Parathyroid adenoma (tissue), 2 donors: ENCODE data around the gene EIF5AL1.

Source experiments
- H2AFZ ChIP-seq: fragments of 300-600 bp; sonication (generic); one replicate; pipeline ENCODE4 v1.7.0; 2017; ENCODE audit warnings: antibody characterized with exemption, mild to moderate bottlenecking
- H3K27ac ChIP-seq: fragments of 300-600 bp; sonication (generic); one replicate; pipeline ENCODE4 v1.7.0; 2017
- H3K27me3 ChIP-seq: fragments of 300-600 bp; sonication (generic); one replicate; pipeline ENCODE4 v1.7.0; 2017; ENCODE audit warnings: low read length; ENCODE audit not compliant: control insufficient read depth, insufficient read depth
- H3K36me3 ChIP-seq: fragments of 300-600 bp; sonication (generic); one replicate; pipeline ENCODE4 v1.7.0; 2017; ENCODE audit warnings: low read length; ENCODE audit not compliant: control insufficient read depth, insufficient read depth
- H3K4me1 ChIP-seq: fragments of 300-600 bp; sonication (generic); one replicate; pipeline ENCODE4 v1.7.0; 2017; ENCODE audit warnings: control low read depth
- H3K4me2 ChIP-seq: fragments of 300-600 bp; sonication (generic); one replicate; pipeline ENCODE4 v1.7.0; 2017; ENCODE audit warnings: low read length
- H3K4me3 ChIP-seq: fragments of 300-600 bp; sonication (generic); one replicate; pipeline ENCODE4 v1.7.0; 2017; ENCODE audit warnings: low read depth, low read length
- H3K79me2 ChIP-seq: fragments of 300-600 bp; sonication (generic); one replicate; pipeline ENCODE4 v1.7.0; 2017; ENCODE audit warnings: control low read depth
- H3K9ac ChIP-seq: fragments of 300-600 bp; sonication (generic); one replicate; pipeline ENCODE4 v1.7.0; 2017; ENCODE audit warnings: mild to moderate bottlenecking
- H3K9me3 ChIP-seq: fragments of 300-600 bp; sonication (generic); one replicate; pipeline ENCODE4 v1.7.0; 2017; ENCODE audit warnings: low read length; ENCODE audit not compliant: control insufficient read depth
- TF ChIP-seq, protein P1 (sequence below): fragments of 300-600 bp; sonication (generic); IDR thresholded peaks from one replicate; pipeline ENCODE4 v1.7.0; 2017; ENCODE audit warnings: antibody characterized with exemption, mild to moderate bottlenecking
- donor health status: primary hyperparathyroidism.

Gene EIF5AL1

DNA sequence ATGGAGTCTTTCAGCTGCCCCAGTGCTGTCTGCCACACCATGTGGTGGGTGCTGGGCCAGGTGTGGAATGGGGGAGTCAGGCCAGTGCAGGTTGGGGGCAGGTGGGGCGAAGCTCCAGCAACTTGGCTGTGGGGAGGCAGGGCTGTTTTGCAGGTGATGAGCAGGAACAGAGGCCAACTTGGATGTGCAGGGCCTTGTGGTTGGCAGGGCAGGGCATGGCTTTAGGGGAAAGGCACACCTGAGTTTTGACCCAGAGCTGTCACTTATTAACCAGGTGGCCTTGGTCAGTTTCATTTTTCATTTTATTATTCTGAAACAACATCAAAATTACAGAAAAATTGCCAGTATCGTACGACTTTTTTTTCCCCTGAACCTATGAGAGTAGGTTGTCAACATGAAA is 48.9 kb downstream of the EIF5AL1 start:
- TF ChIP-seq, protein P1, sequence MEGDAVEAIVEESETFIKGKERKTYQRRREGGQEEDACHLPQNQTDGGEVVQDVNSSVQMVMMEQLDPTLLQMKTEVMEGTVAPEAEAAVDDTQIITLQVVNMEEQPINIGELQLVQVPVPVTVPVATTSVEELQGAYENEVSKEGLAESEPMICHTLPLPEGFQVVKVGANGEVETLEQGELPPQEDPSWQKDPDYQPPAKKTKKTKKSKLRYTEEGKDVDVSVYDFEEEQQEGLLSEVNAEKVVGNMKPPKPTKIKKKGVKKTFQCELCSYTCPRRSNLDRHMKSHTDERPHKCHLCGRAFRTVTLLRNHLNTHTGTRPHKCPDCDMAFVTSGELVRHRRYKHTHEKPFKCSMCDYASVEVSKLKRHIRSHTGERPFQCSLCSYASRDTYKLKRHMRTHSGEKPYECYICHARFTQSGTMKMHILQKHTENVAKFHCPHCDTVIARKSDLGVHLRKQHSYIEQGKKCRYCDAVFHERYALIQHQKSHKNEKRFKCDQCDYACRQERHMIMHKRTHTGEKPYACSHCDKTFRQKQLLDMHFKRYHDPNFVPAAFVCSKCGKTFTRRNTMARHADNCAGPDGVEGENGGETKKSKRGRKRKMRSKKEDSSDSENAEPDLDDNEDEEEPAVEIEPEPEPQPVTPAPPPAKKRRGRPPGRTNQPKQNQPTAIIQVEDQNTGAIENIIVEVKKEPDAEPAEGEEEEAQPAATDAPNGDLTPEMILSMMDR = no peak
- H3K9me3 ChIP-seq = no peaks in the 10 kb centered on the region
- H3K9ac ChIP-seq = no peak overlapping the region
- H3K4me3 ChIP-seq = no peak overlapping the region
- H3K4me2 ChIP-seq = no peak overlapping the region
- no peak overlapping the region for H3K27ac ChIP-seq
- H3K79me2 ChIP-seq = no peaks in the 10 kb centered on the region
- peaks cover 2% of the 10 kb centered on the region for H3K4me1 ChIP-seq
- no peaks in the 10 kb centered on the region for H3K27me3 ChIP-seq
- H3K36me3 ChIP-seq = no peaks in the 10 kb centered on the region
- H2AFZ ChIP-seq = no peak overlapping the region

DNA sequence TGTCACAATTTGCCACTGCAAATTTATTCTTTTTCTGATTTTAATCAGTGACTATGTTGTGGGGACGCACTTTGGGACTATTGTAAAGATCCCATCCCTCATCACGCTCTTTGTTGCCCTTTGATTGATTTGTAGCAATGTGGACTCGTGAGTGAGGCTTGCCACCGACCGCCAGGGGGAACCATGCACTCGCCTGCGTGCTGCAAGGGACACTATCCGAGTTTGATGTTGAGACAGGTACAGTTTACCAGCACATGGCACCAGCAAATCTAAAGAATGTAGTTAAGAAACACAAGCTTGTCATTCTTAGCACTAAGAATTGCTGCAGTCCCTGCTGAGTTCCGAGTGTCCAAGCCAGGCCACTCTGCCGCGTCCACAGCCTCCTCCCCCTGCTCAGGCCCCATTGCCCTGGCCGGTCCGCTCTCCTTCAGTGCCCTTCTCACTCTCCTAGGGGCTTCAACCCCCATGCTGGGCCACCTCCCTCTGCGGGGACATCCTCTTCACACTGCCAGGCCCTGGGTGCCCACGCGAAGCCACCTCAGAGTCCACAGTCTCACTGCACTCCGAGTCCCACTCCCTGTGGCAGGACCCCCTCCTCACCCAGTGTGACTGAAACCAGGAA is 49.9 kb downstream of the EIF5AL1 start:
- H3K36me3 ChIP-seq = no peaks in the 10 kb centered on the region
- H3K27ac ChIP-seq = no peak overlapping the region
- peaks cover 2% of the 10 kb centered on the region for H3K4me1 ChIP-seq
- H2AFZ ChIP-seq = peak overlapping the region; percentile 74
- H3K4me2 ChIP-seq = peak overlapping the region; percentile 3
- H3K79me2 ChIP-seq = no peaks in the 10 kb centered on the region
- H3K9me3 ChIP-seq = no peaks in the 10 kb centered on the region
- no peaks in the 10 kb centered on the region for H3K27me3 ChIP-seq
- H3K9ac ChIP-seq = no peak overlapping the region
- TF ChIP-seq, protein P1 = peak; percentile 83
- H3K4me3 ChIP-seq = no peak overlapping the region

DNA sequence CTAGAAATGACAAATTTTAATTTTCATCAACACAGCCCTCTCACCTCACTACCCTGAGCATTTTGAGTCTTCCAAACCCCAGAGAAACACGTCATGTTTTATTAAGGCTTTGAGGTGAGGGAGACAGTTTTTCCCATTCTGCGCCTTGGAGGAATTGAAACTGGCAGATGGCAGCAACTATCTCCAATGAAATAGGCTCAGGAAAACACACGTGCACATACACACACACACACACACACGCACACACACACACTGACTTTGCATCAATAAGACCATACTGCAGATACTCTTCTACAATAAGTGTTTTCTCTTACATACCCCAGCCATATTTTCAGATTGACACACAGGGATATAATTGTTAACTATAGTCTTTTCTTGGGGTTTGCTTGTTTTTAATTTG is 51.1 kb downstream of the EIF5AL1 start:
- Histone ChIP-seq H3K9me3 (no peaks in the 10 kb centered on the region), H3K27me3 (no peaks in the 10 kb centered on the region), H3K36me3 (no peaks in the 10 kb centered on the region), H3K27ac (no peak overlapping the region), H3K4me2 (no peak overlapping the region), H2AFZ (no peak overlapping the region), H3K4me3 (no peak overlapping the region), H3K4me1 (peaks cover 2% of the 10 kb centered on the region), H3K79me2 (no peaks in the 10 kb centered on the region), H3K9ac (no peak overlapping the region)
- TF ChIP-seq, protein P1 = no peak
